HG03432 (cell line): Measurements from ENCODE around the gene COTL1.

Source experiments
- ATAC-seq: cut with Tn5 transposase; IDR thresholded peaks from one replicate; pipeline ENCODE4 v1.9.1; 2021; ENCODE audit warnings: mild to moderate bottlenecking, moderate library complexity; ENCODE audit not compliant: unreplicated experiment

The COTL1 gene

DNA sequence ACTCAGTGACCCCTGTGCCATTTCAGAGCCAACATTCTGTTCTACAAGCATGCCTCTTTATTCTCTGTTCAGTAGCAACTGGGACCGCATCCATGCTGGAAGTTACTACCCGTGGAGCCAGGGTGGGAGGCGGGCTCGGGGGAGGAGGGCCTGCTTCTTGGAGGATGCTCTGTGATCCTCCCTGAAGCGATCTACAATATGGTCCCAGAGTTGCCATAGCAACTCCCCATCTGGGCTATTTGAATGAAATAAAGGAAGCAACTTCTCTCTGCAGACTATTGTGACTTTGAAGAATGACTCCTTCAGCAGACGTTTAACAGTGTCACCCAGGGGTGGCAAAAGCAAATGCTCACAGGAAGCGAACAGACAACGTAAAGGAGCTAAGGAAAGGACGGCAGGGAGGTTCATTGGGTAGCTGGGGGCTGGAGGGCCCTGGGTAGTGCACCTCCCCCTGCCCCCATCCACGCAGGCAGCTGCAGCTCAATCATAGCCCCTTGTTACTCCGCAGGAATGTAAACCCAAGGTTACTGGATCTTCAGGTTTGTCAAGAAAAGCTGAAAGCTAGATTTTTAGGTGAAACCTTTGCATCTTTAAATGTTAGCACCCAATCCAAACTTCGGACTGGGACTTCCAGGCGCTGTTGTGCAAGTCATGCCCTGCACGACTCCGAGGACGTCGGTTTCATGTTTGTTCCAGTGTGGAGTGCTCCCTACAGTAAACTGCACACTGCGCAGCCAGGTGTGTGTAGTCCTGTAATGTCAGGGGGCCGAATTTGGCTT is 62.3 kb downstream of the COTL1 start:
- no peak for ATAC-seq

DNA sequence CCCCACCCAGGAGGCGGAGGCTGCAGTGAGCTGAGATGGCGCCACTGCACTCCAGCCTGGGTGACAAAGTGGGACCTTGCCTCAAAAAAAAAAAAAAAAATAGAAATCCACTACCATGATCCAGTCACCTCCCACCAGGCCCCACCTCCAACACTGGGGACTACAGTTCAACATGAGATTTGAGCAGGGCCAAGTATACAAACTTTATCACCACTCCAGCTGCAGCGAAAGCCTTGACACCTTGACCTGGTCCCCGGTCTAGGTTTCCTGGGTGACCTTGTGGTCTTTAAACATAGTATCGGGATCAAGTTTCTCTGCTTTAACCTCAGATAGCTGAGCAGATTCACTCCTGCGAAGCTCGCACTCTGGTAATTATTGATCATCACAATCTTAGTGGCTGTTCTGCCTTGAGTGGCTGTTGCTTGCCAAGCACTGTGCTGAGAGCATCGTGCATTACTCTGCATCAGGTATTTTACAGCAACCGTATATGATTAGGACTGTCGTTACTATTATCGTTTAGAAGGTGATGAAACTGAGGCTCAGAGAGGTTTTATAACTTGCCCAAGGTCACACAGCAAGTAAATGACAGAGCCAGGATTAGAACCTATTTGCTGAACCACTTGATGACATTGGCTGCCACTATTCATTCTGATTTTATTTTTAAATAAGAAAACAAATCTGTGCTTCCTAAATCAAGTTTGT is 63.1 kb downstream of the COTL1 start:
- ATAC-seq = no peak

DNA sequence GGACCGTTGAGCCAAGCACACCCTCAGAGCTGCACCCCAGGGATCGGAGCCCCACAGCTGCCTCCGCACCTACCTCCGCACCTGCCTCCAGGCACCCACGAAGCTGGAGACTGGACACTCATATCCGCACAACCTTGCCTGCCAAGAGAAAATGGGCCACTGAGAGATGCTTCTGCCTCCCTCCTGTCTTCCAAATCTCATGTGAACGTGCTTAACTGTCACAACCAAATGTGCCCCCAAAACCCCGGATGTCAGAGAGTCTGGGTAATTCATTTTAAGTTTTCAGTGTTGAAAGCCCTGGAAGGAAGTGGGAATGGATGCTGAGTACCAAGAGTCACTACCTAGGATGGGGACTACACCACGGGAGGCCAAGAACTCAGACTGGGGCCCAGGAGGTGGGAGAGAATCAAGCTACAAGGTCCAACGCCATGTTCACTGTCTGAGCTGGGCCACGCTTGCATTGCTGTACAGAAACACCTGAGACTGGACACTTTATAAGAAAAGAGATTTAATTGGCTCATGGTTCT is 63.9 kb downstream of the COTL1 start:
- ATAC-seq = no peak

DNA sequence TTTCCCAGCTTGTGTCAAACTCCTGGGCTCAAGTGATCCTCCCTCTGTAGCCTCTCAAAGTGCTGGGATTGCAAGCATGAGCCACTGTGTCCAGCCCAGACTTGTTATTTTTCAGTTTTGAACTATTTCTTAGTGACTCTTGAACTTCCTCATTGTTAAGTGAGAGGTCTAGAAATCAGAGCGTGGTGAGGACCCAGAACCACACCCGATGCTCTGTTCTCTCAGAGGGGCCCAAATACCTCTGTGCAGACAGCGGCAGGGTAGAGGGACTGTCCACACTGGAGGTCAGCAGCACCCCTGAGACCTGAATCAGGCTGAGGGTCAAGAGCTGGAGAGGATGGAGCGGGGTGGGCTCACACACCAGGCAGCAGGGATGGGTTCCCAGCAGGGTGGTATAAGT is 65.7 kb downstream of the COTL1 start:
- ATAC-seq = no peak

- ATAC-seq = no peak
These were observed 67.8 kb downstream of the COTL1 start for GRCh38 chr16:84550096-84550495.

GRCh38 chr16:84548971-84549844 is 68.7 kb downstream of the COTL1 start:
- no peak for ATAC-seq

GRCh38 chr16:84548508-84548907 is 69.4 kb downstream of the COTL1 start:
- no peak for ATAC-seq

GRCh38 chr16:84547546-84548061 is 70.3 kb downstream of the COTL1 start:
- ATAC-seq = no peak

- no peak for ATAC-seq
These were observed 71.0 kb downstream of the COTL1 start for GRCh38 chr16:84546669-84547545.

DNA sequence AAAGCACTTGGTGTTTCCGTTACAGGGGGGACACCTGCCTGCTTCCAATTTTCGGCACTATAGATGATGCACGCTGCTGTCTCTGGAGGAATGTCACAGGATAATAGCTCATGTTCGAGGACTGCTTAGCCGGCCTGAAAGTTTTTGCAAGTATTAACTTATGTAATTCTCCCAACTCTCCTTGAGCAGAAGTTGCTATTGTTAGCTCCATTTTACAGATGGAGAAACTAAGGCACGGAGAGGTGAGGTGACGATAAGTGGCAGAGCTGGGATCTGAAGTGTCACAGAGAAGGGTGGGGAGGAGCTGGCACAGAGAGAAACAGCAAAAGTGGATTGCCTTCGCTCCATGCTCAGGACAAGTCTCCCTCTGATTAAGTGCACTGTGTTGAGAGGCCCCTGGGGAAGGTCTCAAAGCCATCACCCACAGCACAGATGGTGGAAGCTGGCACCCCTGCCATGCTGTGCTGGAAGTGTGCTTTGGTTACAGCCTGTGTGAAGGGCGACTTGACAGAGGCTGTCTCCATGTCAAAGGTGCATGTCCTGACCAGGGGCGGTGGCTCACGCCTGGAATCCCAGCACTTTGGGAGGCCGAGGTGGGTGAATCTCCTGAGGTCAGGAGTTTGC is 72.7 kb downstream of the COTL1 start:
- no peak for ATAC-seq

DNA sequence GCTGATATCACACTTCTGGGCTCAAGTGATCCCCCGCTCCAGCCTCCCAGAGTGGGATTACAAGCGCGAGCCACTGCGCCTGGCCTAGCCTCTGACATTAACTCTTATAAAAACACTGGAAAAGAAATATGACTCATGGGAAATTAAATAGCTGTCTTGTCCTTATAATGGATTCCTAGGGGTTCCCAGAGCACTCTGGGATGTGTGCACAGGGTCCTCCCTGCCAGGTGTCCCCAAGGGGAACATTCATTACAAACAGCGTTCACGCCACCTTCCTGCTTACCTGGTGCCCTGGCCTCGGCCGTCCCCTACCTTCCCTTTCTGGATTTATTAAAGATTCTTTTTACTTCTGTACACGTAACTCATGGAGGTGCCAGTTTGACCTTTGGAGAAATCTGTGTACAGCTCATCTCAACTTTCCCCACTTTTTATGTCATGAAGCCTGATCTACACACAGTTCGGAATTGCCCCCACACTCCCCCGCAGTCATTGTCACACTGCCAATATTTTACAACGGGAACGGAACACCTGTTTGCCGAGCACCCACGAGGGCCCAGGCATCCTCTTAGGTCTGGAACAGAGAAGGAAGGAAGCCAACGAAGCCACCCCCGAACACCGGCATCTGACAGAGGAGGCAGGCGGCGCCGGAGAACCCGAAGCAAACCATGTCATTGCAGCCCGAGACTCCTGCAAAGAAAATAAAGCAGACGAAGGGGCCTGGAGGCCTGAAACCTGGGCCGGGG is 73.7 kb downstream of the COTL1 start:
- ATAC-seq = no peak

DNA sequence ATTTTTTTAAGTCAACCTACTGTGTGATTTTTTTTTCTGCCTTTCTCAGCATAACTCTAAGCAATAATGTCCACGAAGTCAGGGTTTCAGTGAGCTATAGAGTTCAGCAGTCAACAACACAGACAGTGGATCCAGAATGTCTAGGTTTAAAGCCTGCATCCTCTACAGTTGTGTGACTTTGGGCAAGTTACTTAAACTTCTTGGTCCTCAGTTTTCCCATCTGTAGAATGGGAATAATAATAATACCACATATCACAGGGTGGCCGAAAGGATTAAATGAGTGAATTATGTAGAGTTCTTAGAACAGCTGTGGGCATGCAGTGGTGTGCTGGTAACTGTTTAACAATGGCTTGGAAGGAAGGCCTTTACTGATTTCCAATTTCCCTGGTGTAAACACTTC is 74.6 kb downstream of the COTL1 start:
- no peak for ATAC-seq

DNA sequence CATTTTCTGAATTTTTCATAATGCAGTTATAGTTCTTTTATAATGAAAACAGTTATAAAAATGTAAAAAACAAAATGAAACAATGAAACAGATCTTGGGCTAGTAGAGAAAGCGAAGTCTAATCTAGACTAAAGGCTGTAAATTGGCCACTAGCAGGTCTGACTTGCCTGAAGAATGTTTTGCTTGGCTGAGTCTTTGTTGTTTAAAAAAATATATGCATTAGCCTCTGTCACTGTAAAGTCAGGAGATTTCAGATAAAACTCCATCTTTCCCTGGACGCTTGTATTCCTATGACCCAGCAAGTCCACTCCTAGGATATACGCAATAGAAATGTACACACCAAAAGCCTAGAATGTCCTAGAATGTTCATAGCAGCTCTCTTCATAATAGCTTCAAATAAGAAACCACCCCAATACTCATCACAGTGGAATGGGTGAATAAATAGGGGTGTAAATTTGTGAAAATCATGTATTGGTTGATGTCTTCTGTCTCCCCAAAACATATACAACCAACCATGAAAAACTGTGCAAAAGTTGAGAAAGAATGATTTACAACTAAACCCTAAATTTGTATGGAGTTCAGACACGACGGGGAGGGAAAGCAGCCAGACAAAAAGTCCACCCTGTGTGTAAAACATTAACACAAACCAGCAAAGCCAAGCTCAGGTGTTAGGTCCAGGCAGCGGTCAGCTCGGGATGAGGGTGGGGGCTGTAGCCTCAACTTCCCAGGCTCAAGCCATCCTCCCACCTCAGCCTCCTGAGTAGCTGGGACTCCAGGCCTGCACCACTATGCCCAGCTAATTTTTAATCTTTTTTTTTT is 75.7 kb downstream of the COTL1 start:
- no peak for ATAC-seq

DNA sequence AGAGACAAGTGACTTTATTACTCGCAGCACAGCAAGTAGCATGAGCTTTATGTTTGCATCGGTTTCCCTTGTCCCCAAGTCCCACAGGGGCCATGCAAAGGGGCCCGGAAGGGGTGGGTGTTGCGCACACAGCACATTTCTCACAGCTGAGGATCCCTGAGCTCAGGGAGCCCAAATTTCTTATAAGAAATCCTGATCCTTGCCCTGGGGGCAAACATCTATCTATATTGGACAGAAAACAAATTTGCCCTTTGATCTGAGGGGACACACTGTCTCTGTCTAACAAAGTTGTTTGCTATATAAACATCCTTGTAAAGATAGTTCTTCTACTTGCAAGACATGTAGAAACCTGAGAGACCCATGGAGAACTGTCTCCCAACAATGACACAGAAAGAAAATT is 77.7 kb downstream of the COTL1 start:
- no peak for ATAC-seq

DNA sequence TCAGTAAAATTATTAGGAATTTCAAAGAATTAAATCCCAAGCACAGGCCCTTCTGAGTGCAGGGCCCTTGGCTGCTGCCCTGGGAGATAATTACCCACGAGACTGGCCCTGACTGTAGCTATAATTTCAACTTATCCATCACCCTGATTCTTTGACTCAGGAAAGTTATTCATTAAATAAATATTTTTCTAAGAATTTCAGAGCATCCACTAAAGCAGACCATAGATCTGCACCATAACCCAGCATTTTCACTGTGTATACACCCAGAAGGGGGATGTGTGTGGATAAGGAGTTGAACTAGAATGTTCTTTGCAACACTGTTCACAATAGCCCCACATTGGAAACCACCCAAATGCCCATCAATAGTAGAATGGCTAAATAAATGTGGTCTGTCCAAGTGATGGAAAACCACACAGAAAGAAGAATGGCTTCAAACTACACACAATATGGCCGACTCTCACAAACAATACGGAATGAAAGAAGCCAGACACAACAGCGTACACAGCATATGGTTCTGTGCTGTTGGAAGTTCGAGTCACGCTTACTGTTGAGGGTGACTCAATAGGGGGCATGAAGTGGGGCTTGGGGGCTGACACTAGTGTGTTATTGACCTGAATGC is 79.5 kb downstream of the COTL1 start:
- no peak for ATAC-seq

GRCh38 chr16:84537491-84538151 is 80.3 kb downstream of the COTL1 start:
- no peak for ATAC-seq

- ATAC-seq = no peak
These were observed 82.0 kb downstream of the COTL1 start for GRCh38 chr16:84535851-84536250.
